Smooth muscle cell (in vitro differentiated cells): Measurements from ENCODE around the gene UBE2D2. TPM values are rescaled to one million over a fixed set of nuclear protein-coding genes. Genes with fewer than 3 reads are reported as not detected.

Source experiments
- DNase-seq: peaks from one replicate; lab custom pipeline; 2025; ENCODE audit not compliant: unreplicated experiment; lab: John Stamatoyannopoulos, UW
- H2AFZ ChIP-seq: fragments of 200-600 bp; sonication (generic); 2 replicates; pipeline ENCODE4 v1.6.0; 2016; ENCODE audit warnings: antibody characterized with exemption, low read depth, mild to moderate bottlenecking
- H3F3A ChIP-seq: fragments of 200-600 bp; sonication (generic); 2 replicates; pipeline ENCODE4 v1.6.0; 2017; ENCODE audit warnings: antibody characterized with exemption, low read depth
- H3K27ac ChIP-seq: fragments of 200-600 bp; sonication (generic); 2 replicates; pipeline ENCODE4 v1.5.1; 2016; ENCODE audit warnings: low read depth, mild to moderate bottlenecking
- H3K27me3 ChIP-seq: fragments of 200-600 bp; sonication (generic); 2 replicates; pipeline ENCODE4 v1.6.1; 2016; ENCODE audit warnings: low read depth, mild to moderate bottlenecking
- H3K36me3 ChIP-seq: fragments of 200-600 bp; sonication (generic); 2 replicates; pipeline ENCODE4 v1.5.1; 2016; ENCODE audit warnings: low read depth
- H3K4me1 ChIP-seq: fragments of 200-600 bp; sonication (generic); 2 replicates; pipeline ENCODE4 v1.5.1; 2016; ENCODE audit warnings: low read depth
- H3K4me2 ChIP-seq: fragments of 200-600 bp; sonication (generic); 2 replicates; pipeline ENCODE4 v1.6.0; 2016; ENCODE audit warnings: mild to moderate bottlenecking
- H3K4me3 ChIP-seq: fragments of 200-600 bp; sonication (generic); 2 replicates; pipeline ENCODE4 v1.5.1; 2016; ENCODE audit warnings: mild to moderate bottlenecking
- H3K79me2 ChIP-seq: fragments of 200-600 bp; sonication (generic); 2 replicates; pipeline ENCODE4 v1.6.0; 2016; ENCODE audit warnings: low read depth, mild to moderate bottlenecking
- H3K9ac ChIP-seq: fragments of 200-600 bp; sonication (generic); 2 replicates; pipeline ENCODE4 v1.6.0; 2016; ENCODE audit warnings: low read depth
- H3K9me3 ChIP-seq: fragments of 200-600 bp; sonication (generic); replicated peaks from 2 replicates; pipeline ENCODE4 v1.5.1; 2016; ENCODE audit warnings: low read depth
- H4K20me1 ChIP-seq: fragments of 200-600 bp; sonication (generic); 2 replicates; pipeline ENCODE4 v1.6.0; 2016; ENCODE audit warnings: low read depth
- CTCF ChIP-seq: fragments of 200-600 bp; sonication (generic); IDR thresholded peaks from 2 replicates; pipeline ENCODE4 v1.5.1; 2017; ENCODE audit warnings: borderline replicate concordance, mild to moderate bottlenecking, antibody characterized with exemption; ENCODE audit not compliant: insufficient read depth, poor library complexity, severe bottlenecking
- WGBS: methylation state at CpG from one replicate; pipeline ENCODE4 v1.1.7; 2016; ENCODE audit warnings: low lambda C conversion rate; 5-methylcytosine and 5-hydroxymethylcytosine counted together
- polyA plus RNA-seq: library from polyadenylated mRNA; unstranded; fragments of >200 nt; fragmentation: Nextera tagmentation; extraction: Ambion mirVana; gene quantifications from 2 replicates; pipeline ENCODE4 v1.2.1, GENCODE V29; 2016
- total RNA-seq: library from RNA; depleted of rRNA; stranded (reverse); fragments of >200 nt; gene quantifications from 2 replicates; pipeline ENCODE4 v1.2.3, GENCODE V29; 2014

UBE2D2 gene
- total and polyA plus RNA-seq, 2 experiments from 2014 or later, result 69.3 to 174 TPM

- TF ChIP-seq CTCF, result no peak
- H3K4me1 ChIP-seq, result peaks cover 53% of the 10 kb centered on the region
- no peak overlapping the region for H2AFZ ChIP-seq
- peak overlapping the region; percentile 95 for H3K27ac ChIP-seq
- no peaks in the 10 kb centered on the region for H3K36me3 ChIP-seq
- no peaks in the 10 kb centered on the region for H3K27me3 ChIP-seq
- peak overlapping the region; percentile 86 for H3K4me2 ChIP-seq
- peak overlapping the region; percentile 71 for H3K9ac ChIP-seq
- peaks cover 99% of the 10 kb centered on the region for H4K20me1 ChIP-seq
- H3K4me3 ChIP-seq, result no peak overlapping the region
- WGBS, result 82% methylated on average over 2 of the region's 2 CpGs
- no peaks in the 10 kb centered on the region for H3K9me3 ChIP-seq
- DNase-seq, result no peak
- H3K79me2 ChIP-seq, result peaks cover 98% of the 10 kb centered on the region
- peaks cover 20% of the 10 kb centered on the region for H3F3A ChIP-seq
Measured at GRCh38 chr5:139667001-139667729, 106.0 kb downstream of the UBE2D2 start.

GRCh38 chr5:139667730-139668063, 106.6 kb downstream of the UBE2D2 start:
- H3K79me2 ChIP-seq, result peaks cover 98% of the 10 kb centered on the region
- H3K4me1 ChIP-seq, result peaks cover 54% of the 10 kb centered on the region
- H3K9me3 ChIP-seq, result no peaks in the 10 kb centered on the region
- no peaks in the 10 kb centered on the region for H3K36me3 ChIP-seq
- peaks cover 99% of the 10 kb centered on the region for H4K20me1 ChIP-seq
- H3K27me3 ChIP-seq, result no peaks in the 10 kb centered on the region
- no peak for DNase-seq
- peak overlapping the region; percentile 27 for H3K4me3 ChIP-seq
- peak overlapping the region; percentile 95 for H3K27ac ChIP-seq
- WGBS, result 11% methylated on average over 5 of the region's 5 CpGs
- H3K9ac ChIP-seq, result peak overlapping the region; percentile 71
- peak overlapping the region; percentile 86 for H3K4me2 ChIP-seq
- no peak overlapping the region for H2AFZ ChIP-seq
- TF ChIP-seq CTCF, result no peak
- peaks cover 20% of the 10 kb centered on the region for H3F3A ChIP-seq

- Histone ChIP-seq H2AFZ (no peak overlapping the region), H3K9me3 (no peaks in the 10 kb centered on the region), H3K27ac (peak overlapping the region; percentile 95), H3K4me1 (peaks cover 52% of the 10 kb centered on the region), H4K20me1 (peaks cover 99% of the 10 kb centered on the region), H3K9ac (peak overlapping the region; percentile 71), H3K36me3 (no peaks in the 10 kb centered on the region), H3K4me3 (peak overlapping the region; percentile 27), H3F3A (peaks cover 20% of the 10 kb centered on the region), H3K27me3 (no peaks in the 10 kb centered on the region), H3K4me2 (peak overlapping the region; percentile 86), H3K79me2 (peaks cover 98% of the 10 kb centered on the region)
- no peak for DNase-seq
- TF ChIP-seq CTCF, result no peak
- WGBS, result 21% methylated on average over 48 of the region's 55 CpGs
Measured at GRCh38 chr5:139668064-139668880, 107.1 kb downstream of the UBE2D2 start.
